Non-pigmented ciliary epithelial cell (primary cell): Measurements from ENCODE around the gene PTPRN2.
"Not testable (repeated sequence)": the region's sequence is repeated elsewhere in the genome, so short reads cannot be mapped to it uniquely, and the experiment has no call there.

Source experiments
- DNase-seq: peaks from one replicate; pipeline ENCODE4 v3.0.0-alpha.2; 2010; ENCODE audit warnings: low read depth

Gene PTPRN2

GRCh38 chr7:158516524-158516923 lies 71.1 kb downstream of the PTPRN2 start:
- no peak for DNase-seq

- DNase-seq: no peak
Measured at GRCh38 chr7:158512869-158513268, 74.8 kb downstream of the PTPRN2 start.

GRCh38 chr7:158512042-158512441 lies 75.6 kb downstream of the PTPRN2 start:
- no peak for DNase-seq

- no peak for DNase-seq
Measured at GRCh38 chr7:158508802-158509385, 78.7 kb downstream of the PTPRN2 start.

GRCh38 chr7:158508321-158508720 lies 79.3 kb downstream of the PTPRN2 start:
- DNase-seq: not testable (repeated sequence)

- no peak for DNase-seq
Measured at GRCh38 chr7:158507917-158508316, 79.7 kb downstream of the PTPRN2 start.

GRCh38 chr7:158507175-158507574 lies 80.4 kb downstream of the PTPRN2 start:
- not testable (repeated sequence) for DNase-seq

- DNase-seq: no peak
Measured at GRCh38 chr7:158506626-158507025, 81.0 kb downstream of the PTPRN2 start.

GRCh38 chr7:158505683-158506082 lies 81.9 kb downstream of the PTPRN2 start:
- no peak for DNase-seq

- no peak for DNase-seq
Measured at GRCh38 chr7:158502068-158502750, 85.4 kb downstream of the PTPRN2 start.

GRCh38 chr7:158501393-158502067 lies 86.1 kb downstream of the PTPRN2 start:
- DNase-seq: no peak

- no peak for DNase-seq
Measured at GRCh38 chr7:158500651-158501052, 87.0 kb downstream of the PTPRN2 start.

- no peak for DNase-seq
Measured at GRCh38 chr7:158499082-158499455, 88.6 kb downstream of the PTPRN2 start.

- DNase-seq: no peak
Measured at GRCh38 chr7:158498443-158499081, 89.1 kb downstream of the PTPRN2 start.

- DNase-seq: no peak
Measured at GRCh38 chr7:158497627-158498026, 90.0 kb downstream of the PTPRN2 start.

- no peak for DNase-seq
Measured at GRCh38 chr7:158495786-158496185, 91.8 kb downstream of the PTPRN2 start.

GRCh38 chr7:158495216-158495615 lies 92.4 kb downstream of the PTPRN2 start:
- DNase-seq: no peak

- no peak for DNase-seq
Measured at GRCh38 chr7:158494643-158495042, 93.0 kb downstream of the PTPRN2 start.

GRCh38 chr7:158494162-158494586 lies 93.4 kb downstream of the PTPRN2 start:
- no peak for DNase-seq

GRCh38 chr7:158492367-158492764 lies 95.3 kb downstream of the PTPRN2 start:
- DNase-seq: no peak

GRCh38 chr7:158491094-158491493 lies 96.5 kb downstream of the PTPRN2 start:
- DNase-seq: no peak

- no peak for DNase-seq
Measured at GRCh38 chr7:158490171-158490782, 97.3 kb downstream of the PTPRN2 start.
